ENCODE measurements around the gene TRAPPC10.

TRAPPC10 gene

GRCh38 chr21:44005071-44005470 is 7.0 kb upstream of the TRAPPC10 start:
- ATAC-seq (no peak), DNase-seq (no peak)

DNA sequence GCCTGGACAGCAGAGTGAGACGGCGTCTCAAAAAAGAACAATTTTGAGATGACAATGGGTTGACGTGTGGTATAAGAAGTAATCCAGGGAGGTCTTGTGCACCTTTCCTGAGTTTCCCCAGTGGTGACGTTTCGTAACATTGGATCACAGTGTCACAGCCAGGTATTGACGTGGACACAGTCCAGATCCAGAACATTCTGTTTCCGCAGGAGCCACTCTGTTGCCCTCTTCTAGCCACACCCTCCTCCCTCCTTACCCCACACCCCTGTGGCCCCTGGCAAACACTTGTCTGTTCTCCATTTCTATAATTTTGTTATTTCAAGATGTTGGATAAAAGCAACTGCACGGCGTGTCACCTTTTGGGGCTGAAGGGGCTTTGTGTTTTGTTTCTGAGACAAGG is 6.5 kb upstream of the TRAPPC10 start:
- ATAC-seq (no peak), DNase-seq (no peak)

DNA sequence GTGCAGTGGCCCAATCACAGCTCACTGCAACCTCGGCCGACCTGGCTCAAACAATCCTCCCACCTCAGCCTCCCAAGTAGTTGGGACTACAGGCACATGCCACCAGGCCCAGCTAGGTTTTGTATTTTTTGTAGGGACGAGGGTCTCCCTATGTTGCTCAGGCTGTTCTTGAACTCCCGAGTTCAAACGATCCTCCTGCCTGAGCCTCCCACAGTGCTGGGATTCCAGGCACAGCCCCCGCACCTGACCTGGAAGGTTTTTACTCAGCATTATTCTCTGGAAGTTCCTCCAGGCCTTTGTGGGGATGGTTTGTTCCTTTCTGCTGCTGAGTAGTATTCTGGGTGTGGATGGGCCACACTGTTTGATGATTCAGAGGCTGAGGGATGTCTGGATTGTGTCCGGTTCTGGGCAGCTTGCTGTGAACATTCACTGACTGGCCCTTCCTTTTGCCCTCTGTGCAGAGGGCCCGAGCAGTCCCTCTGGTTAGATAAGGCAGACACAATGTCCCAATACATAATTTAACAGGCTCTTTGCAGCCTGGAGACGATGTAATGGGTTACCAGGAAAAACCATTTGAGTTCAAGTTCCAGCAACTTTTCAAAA is 6.0 kb upstream of the TRAPPC10 start:
- DNase-seq: no peak
- no peak for ATAC-seq

- DNase-seq: no peak
- no peak for ATAC-seq
Measured at GRCh38 chr21:44006656-44007055, 5.5 kb upstream of the TRAPPC10 start.

- DNase-seq (no peak), ATAC-seq (no peak)
Measured at GRCh38 chr21:44010429-44010828, 1.7 kb upstream of the TRAPPC10 start.

- DNase-seq (no peak), ATAC-seq (no peak)
Measured at GRCh38 chr21:44011123-44011522, 986 bp upstream of the TRAPPC10 start.

DNA sequence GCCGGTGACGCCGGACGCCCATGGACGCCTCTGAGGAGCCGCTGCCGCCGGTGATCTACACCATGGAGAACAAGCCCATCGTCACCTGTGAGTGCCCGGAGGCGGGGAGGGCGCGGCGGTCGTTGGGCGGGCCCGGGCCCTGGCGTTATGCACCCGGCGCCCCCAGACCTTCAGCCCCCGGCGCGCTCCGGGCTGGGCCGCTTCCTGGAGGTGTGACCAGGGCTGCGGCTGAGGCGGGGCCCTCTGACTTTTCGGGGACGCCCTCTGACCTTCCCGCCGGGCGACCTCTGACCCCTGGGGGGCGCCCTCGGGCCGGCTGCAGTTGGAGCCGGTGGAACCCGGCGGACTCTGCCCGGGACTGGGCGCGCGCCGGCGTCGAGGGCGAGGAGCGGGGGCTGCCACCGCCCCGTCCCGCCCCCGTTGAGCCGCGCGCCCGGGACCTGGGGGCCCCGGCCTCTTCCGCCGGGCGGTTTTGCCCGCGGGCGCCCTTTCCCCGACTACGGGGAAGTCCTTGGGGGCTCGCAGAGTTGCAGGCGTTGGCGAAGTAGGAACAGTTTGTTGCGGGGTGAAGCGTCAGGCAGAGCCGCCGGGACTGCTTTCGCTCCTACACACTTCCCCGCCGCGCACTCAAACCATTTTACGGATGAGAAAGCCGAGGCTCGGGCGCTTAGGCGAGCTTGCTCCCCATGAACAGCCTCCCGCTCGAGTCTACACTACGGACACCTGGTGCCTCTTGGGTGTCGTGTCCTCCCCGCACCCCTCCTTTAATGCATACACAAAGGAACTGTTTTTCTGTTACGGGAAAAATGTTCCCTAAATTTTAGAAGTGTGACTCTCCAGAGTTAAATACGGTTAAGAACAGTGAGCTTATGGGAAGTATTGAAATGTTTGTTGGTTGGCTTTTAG is 618 bp downstream of the TRAPPC10 start:
- DNase-seq (peak; percentile 94), ATAC-seq (peak; percentile 83)

DNA sequence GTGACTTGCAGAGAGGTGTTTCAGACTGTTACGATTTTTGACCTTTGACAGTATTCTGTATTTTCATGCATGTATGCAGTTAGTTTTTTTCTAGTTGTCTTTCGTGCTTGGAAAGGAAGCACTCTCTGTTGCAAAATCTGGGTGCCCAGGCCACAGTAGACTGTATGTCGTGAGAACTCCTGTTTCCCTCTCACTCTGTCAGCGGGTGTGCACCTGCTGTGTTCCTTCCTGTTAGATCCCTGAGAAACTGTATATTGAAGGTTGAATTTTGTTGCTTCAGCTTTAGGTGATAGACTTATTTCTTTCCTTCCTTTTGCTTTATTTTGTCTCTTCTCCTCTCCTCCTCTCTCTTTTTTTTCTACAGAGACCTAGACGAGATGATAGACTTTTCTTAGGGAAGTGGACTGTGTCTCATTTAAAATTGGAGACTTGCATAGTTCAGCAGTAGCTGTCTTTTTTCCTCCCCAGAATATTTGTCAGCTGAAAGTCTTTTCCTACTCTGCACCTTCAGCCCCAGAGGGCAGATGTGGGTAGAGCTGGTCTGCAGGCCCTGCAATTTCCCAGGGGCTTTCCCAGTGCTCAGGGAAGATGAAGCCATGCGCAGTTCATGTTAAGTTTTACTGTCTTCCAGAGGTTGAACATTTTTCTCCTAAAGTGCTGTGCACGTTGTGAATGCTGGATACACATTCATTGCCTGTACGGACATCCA is 1.4 kb downstream of the TRAPPC10 start:
- peak; percentile 58 for DNase-seq
- ATAC-seq: no peak

DNA sequence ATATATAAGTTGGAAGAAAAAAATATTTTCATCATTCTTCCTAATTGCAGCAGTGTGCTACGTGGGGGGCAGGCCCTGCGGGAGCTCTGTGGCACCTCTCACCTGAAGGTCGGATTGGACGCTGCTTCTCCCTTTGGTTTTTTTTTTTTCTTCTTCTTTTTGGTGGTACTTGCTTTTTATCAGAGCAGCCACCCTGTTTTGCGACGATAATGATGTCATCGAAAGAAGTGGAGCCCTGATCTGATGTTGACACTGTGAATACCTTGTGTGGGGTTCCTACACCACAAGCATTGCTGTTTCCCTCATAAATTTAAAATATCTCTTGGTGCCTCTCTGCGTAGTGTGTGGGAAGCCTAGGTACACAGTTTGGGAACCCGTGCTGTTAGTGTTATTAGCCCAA is 5.5 kb downstream of the TRAPPC10 start:
- DNase-seq (no peak), ATAC-seq (no peak)

GRCh38 chr21:44018127-44018526 is 6.0 kb downstream of the TRAPPC10 start:
- ATAC-seq: no peak
- DNase-seq: no peak

GRCh38 chr21:44018813-44019567 is 6.9 kb downstream of the TRAPPC10 start:
- DNase-seq: peak; percentile 26
- ATAC-seq: peak; percentile 50

- DNase-seq (no peak), ATAC-seq (no peak)
Measured at GRCh38 chr21:44019568-44019958, 7.5 kb downstream of the TRAPPC10 start.

DNA sequence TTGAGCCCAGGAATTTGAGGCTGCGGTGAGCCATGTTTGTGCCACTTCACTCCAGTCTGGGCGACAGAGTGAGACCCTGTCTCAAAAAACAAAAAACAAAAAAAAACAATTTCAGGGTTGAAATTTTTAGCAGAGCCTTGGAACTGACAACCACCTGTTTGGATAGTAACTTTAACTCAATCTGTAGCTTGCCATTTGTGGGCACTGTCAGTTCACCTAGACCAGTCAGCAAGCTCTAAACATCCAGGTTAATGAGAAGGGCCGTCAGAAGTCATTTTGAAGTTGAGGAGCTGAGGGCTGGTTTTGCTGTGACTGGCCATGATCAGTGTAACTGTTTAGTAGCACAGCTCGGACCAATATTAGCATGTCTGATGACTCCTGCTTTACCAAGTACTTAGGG is 8.4 kb downstream of the TRAPPC10 start:
- ATAC-seq (no peak), DNase-seq (no peak)

DNA sequence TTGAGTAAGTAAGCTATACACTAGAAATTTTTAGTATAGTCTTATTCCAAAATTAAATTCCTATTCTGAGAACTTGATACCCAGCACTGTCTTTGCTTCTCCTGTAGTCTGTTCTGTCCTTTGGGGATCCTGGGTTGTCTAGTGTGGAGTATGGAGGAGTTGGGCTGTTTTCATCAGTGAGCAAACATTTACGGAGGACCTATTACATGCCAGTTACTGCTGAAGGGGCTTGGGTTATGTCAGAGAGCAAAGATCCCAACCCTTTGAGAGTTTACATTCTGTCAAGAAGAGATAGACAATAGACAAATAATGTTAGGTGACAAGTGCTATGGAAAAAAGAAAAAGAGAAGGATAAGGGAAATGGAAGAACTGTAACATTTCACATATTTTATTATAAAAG is 9.0 kb downstream of the TRAPPC10 start:
- DNase-seq: no peak
- no peak for ATAC-seq

GRCh38 chr21:44024257-44024656 is 12.1 kb downstream of the TRAPPC10 start:
- ATAC-seq (no peak), DNase-seq (no peak)

- ATAC-seq (no peak), DNase-seq (no peak)
Measured at GRCh38 chr21:44024887-44025353, 12.8 kb downstream of the TRAPPC10 start.

GRCh38 chr21:44027607-44028286 is 15.6 kb downstream of the TRAPPC10 start:
- no peak for ATAC-seq
- no peak for DNase-seq

- ATAC-seq (no peak), DNase-seq (no peak)
Measured at GRCh38 chr21:44028287-44028659, 16.2 kb downstream of the TRAPPC10 start.

GRCh38 chr21:44029460-44030087 is 17.5 kb downstream of the TRAPPC10 start:
- DNase-seq: no peak
- ATAC-seq: no peak

DNA sequence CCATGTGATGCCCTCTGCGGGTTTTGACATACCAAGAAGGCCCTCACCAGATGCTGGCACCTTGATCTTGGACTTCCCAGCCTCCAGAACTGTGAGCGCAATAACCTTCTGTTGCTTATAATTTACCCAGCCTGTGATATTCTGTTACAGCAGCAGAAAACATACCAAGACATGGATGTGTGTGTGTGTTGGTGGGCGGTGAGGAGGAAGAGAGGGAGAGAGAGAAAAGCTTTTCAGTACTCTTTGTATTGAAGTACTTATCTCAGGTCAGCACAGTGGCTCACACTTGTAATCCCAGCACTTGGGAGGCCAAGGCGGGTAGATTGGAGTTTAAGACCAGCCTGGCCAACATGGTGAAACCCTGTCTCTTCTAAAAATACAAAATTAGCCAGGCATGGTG is 23.1 kb downstream of the TRAPPC10 start:
- DNase-seq (no peak), ATAC-seq (no peak)

DNA sequence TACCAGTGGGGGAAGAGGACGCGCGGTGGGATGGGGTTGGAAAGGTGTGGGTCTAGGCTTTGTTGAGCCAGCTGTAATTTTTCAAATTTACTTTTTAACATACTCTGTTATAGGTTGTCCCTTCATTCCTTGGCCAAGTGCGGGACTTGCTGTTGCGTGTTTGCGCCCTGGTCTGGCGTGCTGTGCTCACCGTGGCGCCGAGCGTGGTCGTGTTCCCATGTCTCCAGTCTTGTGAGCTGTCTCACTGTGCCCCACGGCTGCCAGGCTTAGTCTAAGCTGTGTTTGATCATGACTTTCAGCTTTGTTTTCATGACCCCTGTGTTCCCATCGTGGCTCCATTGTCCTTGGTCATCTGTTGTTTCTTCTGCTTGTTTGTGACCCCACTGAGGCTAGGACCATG is 26.0 kb downstream of the TRAPPC10 start:
- DNase-seq: no peak
- ATAC-seq: no peak

Data from stimulated activated naive CD8-positive, alpha-beta T cell treated with anti-CD3 and anti-CD28 coated beads, Interleukin-15, Interleukin-2, amounts not matched to agents 100 U/mL and 50 U/mL, for 24 hours (primary cell).